Neural crest cell (in vitro differentiated cells): Measurements from ENCODE around the gene TNFAIP8L1. TPM values are rescaled to one million over a fixed set of nuclear protein-coding genes. Genes with fewer than 3 reads are reported as not detected.
A peak's percentile ranks its signal among the peaks of the same experiment; 100 is the strongest.
"Not testable (repeated sequence)": the region's sequence is repeated elsewhere in the genome, so short reads cannot be mapped to it uniquely, and the experiment has no call there.

Experiments used
- DNase-seq: peaks from one replicate; pipeline ENCODE4 v3.0.0; 2021; ENCODE audit warnings: low read depth, mixed read lengths, low spot score
- H3K27ac Mint-ChIP-seq: one replicate; pipeline ENCODE4 v1.8.0; 2021; ENCODE audit warnings: mild to moderate bottlenecking, mixed read lengths; ENCODE audit not compliant: unreplicated experiment
- H3K27me3 Mint-ChIP-seq: 2 replicates; pipeline ENCODE4 v1.8.0; 2021; ENCODE audit warnings: low read depth, mild to moderate bottlenecking, mixed read lengths
- H3K36me3 Mint-ChIP-seq: 2 replicates; pipeline ENCODE4 v1.8.0; 2021; ENCODE audit warnings: low read depth, mild to moderate bottlenecking, mixed read lengths
- H3K4me1 Mint-ChIP-seq: 2 replicates; pipeline ENCODE4 v1.8.0; 2021; ENCODE audit warnings: mixed read lengths
- H3K4me3 Mint-ChIP-seq: one replicate; pipeline ENCODE4 v1.8.0; 2021; ENCODE audit warnings: mild to moderate bottlenecking, mixed read lengths
- H3K9me3 Mint-ChIP-seq: 2 replicates; pipeline ENCODE4 v1.8.0; 2021; ENCODE audit warnings: mixed read lengths
- CTCF ChIP-seq: fragments of 200-600 bp; sonication (generic); conservative IDR thresholded peaks from 2 replicates; pipeline ENCODE4 v1.5.0; 2021; ENCODE audit warnings: antibody characterized with exemption, mild to moderate bottlenecking
- total RNA-seq: library from RNA; stranded (reverse); gene quantifications from 2 replicates; pipeline ENCODE4 v1.2.1, GENCODE V29; 2021

The TNFAIP8L1 gene
- total RNA-seq, 1 donor from 2014 or later: 8.0 TPM

- Mint-ChIP-seq H3K4me3 (no peak overlapping the region), H3K4me1 (peaks cover 5% of the 10 kb centered on the region), H3K27me3 (peaks cover 17% of the 10 kb centered on the region), H3K9me3 (no peaks in the 10 kb centered on the region), H3K27ac (no peak overlapping the region), H3K36me3 (no peaks in the 10 kb centered on the region)
- DNase-seq: no peak
- no peak for TF ChIP-seq CTCF
These were observed 45.9 kb upstream of the TNFAIP8L1 start for GRCh38 chr19:4593409-4593851.

GRCh38 chr19:4594201-4594600 is 45.1 kb upstream of the TNFAIP8L1 start:
- Mint-ChIP-seq H3K4me3 (peak overlapping the region; percentile 8), H3K27ac (no peak overlapping the region)

GRCh38 chr19:4595158-4595557 is 44.2 kb upstream of the TNFAIP8L1 start:
- peaks cover 18% of the 10 kb centered on the region for H3K27me3 Mint-ChIP-seq
- not testable (repeated sequence) for DNase-seq, H3K4me3 Mint-ChIP-seq, H3K4me1 Mint-ChIP-seq, H3K9me3 Mint-ChIP-seq, H3K27ac Mint-ChIP-seq, H3K36me3 Mint-ChIP-seq

More at GRCh38 chr19:4594201-4594600, 45.1 kb upstream of the TNFAIP8L1 start:
- Mint-ChIP-seq H3K4me1 (peaks cover 8% of the 10 kb centered on the region), H3K36me3 (no peaks in the 10 kb centered on the region), H3K9me3 (no peaks in the 10 kb centered on the region), H3K27me3 (peaks cover 17% of the 10 kb centered on the region)
- TF ChIP-seq CTCF: no peak
- no peak for DNase-seq

- DNase-seq: no peak
- no peak overlapping the region for H3K27ac Mint-ChIP-seq
- peaks cover 21% of the 10 kb centered on the region for H3K27me3 Mint-ChIP-seq
- no peak overlapping the region for H3K4me3 Mint-ChIP-seq
- H3K36me3 Mint-ChIP-seq: no peaks in the 10 kb centered on the region
- peaks cover 9% of the 10 kb centered on the region for H3K4me1 Mint-ChIP-seq
- no peaks in the 10 kb centered on the region for H3K9me3 Mint-ChIP-seq
- no peak for TF ChIP-seq CTCF
These were observed 43.0 kb upstream of the TNFAIP8L1 start for GRCh38 chr19:4596033-4596904.

- peak overlapping the region; percentile 33 for H3K4me3 Mint-ChIP-seq
- no peak for TF ChIP-seq CTCF
- no peaks in the 10 kb centered on the region for H3K9me3 Mint-ChIP-seq
- peaks cover 9% of the 10 kb centered on the region for H3K4me1 Mint-ChIP-seq
- peaks cover 19% of the 10 kb centered on the region for H3K27me3 Mint-ChIP-seq
- DNase-seq: peak; percentile 37
- no peak overlapping the region for H3K27ac Mint-ChIP-seq
- H3K36me3 Mint-ChIP-seq: no peaks in the 10 kb centered on the region
These were observed 41.9 kb upstream of the TNFAIP8L1 start for GRCh38 chr19:4597278-4597974.
